ENCODE measurements around the gene C19orf85.

GRCh38 chr19:55491546-55492360 lies 27.2 kb upstream of the C19orf85 start:
- TF ChIP-seq POLR2AphosphoS5 (IDR thresholded peaks at IDR 0.05; ENCODE audit: low read depth) (no peak), CTCF (conservative IDR thresholded peaks at IDR 0.05; ENCODE audit: low read depth in 2 of 2) (no peak), ETS1 (IDR thresholded peaks at IDR 0.05) (no peak), EZH2phosphoT487 (IDR thresholded peaks at IDR 0.05; ENCODE audit: unreplicated experiment) (no peak), REST (IDR thresholded peaks at IDR 0.05; ENCODE audit: unreplicated experiment) (no peak), EZH2 (IDR thresholded peaks at IDR 0.05; ENCODE audit: low read depth, unreplicated experiment) (no peak), ZNF114 (CRISPR knock-in tag; IDR thresholded peaks at IDR 0.05) (no peak)
